ENCODE data around the gene ITPR1. TPM values are rescaled to one million over a fixed set of nuclear protein-coding genes. Genes with fewer than 3 reads are reported as not detected.
"Not testable (repeated sequence)": the region's sequence is repeated elsewhere in the genome, so short reads cannot be mapped to it uniquely, and the experiment has no call there.

The ITPR1 gene
- total RNA-seq, 1 experiment from 2014 or later, result 8.7 TPM

DNA sequence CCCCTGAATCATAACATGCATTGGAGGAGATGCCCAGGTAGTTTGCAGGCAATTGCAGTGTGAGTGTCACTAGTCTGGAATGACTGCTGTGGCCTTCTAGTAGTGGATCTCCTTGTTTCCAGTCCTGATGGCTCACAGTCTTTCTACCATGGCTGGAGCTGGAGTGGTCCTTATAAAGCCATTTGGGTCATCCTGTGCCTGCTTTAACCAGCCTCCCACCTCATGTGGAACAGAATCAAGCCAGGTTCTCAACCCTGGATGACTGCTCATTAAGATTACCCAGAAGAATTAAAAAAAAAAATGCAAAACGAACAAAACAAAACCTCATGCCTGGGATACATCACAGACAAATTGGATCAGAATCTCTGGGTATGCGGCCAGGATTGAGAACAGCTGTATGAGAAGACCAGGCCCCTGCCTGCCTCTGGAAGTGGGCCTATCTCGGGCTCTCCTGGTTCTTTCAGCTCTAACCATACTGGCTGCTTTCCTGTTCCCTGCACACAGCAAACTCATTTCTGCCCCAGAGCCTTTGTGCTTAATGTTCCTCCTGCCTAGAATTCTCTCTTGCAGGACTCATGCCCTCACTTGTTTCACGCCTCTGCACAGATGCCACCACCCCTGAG lies 96.4 kb downstream of the ITPR1 start:
- Histone ChIP-seq H3K27ac (ENCODE audit: low read length) (no peak overlapping the region), H3K27me3 (ENCODE audit: control insufficient read depth, insufficient read depth, low read length) (no peaks in the 10 kb centered on the region), H3K4me3 (ENCODE audit: low read depth in 2 of 2, low read length in 2 of 2) (no peak overlapping the region), H3K36me3 (ENCODE audit: control insufficient read depth, insufficient read depth, low read length) (no peaks in the 10 kb centered on the region), H3K9me3 (ENCODE audit: control insufficient read depth, insufficient read depth, low read depth, low read length) (no peaks in the 10 kb centered on the region), H3K4me1 (ENCODE audit: control insufficient read depth, insufficient read depth, low read length) (no peaks in the 10 kb centered on the region)
- BruUV-seq (replicated peaks), result no TSS peak
- ATAC-seq (no peak), DNase-seq (ENCODE audit: low read depth, low spot score) (no peak)
- in situ Hi-C loops (cut with HindIII; ENCODE audit: low pct_unique_long_range_greater_than_20kb, low sequenced_read_pairs) (no loop called here), intact Hi-C loops (cut with micrococcal nuclease; ENCODE audit: unreplicated experiment) (no loop called here)
- ChIA-PET POLR2A (no interaction called here), CTCF (no interaction called here)
- no peak for TF ChIP-seq TCF7L2 (IDR thresholded peaks at IDR 0.05; ENCODE audit: low read depth, low read length)
- no peak for TF ChIP-seq SIN3A (IDR thresholded peaks at IDR 0.05; ENCODE audit: borderline replicate concordance, insufficient read depth, low read depth, low read length)
- TF ChIP-seq, protein P1, sequence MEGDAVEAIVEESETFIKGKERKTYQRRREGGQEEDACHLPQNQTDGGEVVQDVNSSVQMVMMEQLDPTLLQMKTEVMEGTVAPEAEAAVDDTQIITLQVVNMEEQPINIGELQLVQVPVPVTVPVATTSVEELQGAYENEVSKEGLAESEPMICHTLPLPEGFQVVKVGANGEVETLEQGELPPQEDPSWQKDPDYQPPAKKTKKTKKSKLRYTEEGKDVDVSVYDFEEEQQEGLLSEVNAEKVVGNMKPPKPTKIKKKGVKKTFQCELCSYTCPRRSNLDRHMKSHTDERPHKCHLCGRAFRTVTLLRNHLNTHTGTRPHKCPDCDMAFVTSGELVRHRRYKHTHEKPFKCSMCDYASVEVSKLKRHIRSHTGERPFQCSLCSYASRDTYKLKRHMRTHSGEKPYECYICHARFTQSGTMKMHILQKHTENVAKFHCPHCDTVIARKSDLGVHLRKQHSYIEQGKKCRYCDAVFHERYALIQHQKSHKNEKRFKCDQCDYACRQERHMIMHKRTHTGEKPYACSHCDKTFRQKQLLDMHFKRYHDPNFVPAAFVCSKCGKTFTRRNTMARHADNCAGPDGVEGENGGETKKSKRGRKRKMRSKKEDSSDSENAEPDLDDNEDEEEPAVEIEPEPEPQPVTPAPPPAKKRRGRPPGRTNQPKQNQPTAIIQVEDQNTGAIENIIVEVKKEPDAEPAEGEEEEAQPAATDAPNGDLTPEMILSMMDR (IDR thresholded peaks at IDR 0.05), result no peak
- TF ChIP-seq POLR2AphosphoS5 (IDR thresholded peaks at IDR 0.05; ENCODE audit: low read depth, low read length), result no peak
- TF ChIP-seq, protein P2, sequence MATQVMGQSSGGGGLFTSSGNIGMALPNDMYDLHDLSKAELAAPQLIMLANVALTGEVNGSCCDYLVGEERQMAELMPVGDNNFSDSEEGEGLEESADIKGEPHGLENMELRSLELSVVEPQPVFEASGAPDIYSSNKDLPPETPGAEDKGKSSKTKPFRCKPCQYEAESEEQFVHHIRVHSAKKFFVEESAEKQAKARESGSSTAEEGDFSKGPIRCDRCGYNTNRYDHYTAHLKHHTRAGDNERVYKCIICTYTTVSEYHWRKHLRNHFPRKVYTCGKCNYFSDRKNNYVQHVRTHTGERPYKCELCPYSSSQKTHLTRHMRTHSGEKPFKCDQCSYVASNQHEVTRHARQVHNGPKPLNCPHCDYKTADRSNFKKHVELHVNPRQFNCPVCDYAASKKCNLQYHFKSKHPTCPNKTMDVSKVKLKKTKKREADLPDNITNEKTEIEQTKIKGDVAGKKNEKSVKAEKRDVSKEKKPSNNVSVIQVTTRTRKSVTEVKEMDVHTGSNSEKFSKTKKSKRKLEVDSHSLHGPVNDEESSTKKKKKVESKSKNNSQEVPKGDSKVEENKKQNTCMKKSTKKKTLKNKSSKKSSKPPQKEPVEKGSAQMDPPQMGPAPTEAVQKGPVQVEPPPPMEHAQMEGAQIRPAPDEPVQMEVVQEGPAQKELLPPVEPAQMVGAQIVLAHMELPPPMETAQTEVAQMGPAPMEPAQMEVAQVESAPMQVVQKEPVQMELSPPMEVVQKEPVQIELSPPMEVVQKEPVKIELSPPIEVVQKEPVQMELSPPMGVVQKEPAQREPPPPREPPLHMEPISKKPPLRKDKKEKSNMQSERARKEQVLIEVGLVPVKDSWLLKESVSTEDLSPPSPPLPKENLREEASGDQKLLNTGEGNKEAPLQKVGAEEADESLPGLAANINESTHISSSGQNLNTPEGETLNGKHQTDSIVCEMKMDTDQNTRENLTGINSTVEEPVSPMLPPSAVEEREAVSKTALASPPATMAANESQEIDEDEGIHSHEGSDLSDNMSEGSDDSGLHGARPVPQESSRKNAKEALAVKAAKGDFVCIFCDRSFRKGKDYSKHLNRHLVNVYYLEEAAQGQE (IDR thresholded peaks at IDR 0.05; ENCODE audit: insufficient read depth in 1 of 2, low read depth in 2 of 2, low read length in 1 of 2), result no peak

DNA sequence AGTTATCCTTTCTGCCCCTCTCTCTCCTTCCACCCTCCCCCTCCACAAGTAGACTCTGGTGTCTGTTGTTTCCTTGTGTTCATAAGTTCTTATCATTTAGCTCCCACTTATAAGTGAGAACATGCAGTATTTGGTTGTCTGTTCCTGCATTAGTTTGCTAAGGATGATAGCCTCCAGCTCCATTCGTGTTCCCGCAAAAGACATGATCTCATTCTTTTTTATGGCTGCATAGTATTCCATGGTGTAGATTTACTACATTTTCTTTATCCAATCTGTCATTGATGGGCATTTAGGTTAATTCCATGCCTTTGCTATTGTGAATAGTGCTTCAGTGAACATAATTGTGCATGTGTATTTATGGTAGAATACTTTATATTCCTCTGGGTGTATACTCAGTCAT lies 97.7 kb downstream of the ITPR1 start:
- intact Hi-C loops (cut with micrococcal nuclease; ENCODE audit: unreplicated experiment); H3K27ac ChIP-seq (ENCODE audit: low read length); H3K27me3 ChIP-seq (ENCODE audit: control insufficient read depth, insufficient read depth, low read length); H3K4me1 ChIP-seq (ENCODE audit: control insufficient read depth, insufficient read depth, low read length); CTCF ChIA-PET; H3K9me3 ChIP-seq (ENCODE audit: control insufficient read depth, insufficient read depth, low read depth, low read length); BruUV-seq (replicated peaks); H3K4me3 ChIP-seq (ENCODE audit: low read depth in 2 of 2, low read length in 2 of 2); ATAC-seq; in situ Hi-C loops (cut with HindIII; ENCODE audit: low pct_unique_long_range_greater_than_20kb, low sequenced_read_pairs); DNase-seq (ENCODE audit: low read depth, low spot score); H3K36me3 ChIP-seq (ENCODE audit: control insufficient read depth, insufficient read depth, low read length); POLR2A ChIA-PET: not testable (repeated sequence)

DNA sequence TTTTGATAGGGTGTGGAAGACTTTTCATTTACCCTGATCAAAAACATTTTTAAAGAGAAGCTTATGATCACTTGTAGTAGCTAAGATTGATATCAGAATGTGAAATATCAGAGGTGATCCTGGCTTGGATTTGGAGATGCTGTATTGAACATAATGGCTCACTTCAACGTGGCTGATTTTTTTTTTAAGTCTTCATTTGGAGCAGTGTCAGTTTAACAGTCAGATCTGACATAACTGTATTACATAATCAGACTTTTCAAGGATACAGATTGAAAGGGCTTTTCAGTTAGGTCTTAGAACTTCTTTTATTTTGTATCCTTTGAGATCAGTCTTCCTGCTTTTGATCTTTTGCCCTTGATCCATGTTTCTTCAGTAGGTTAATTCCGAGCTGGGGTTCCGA lies 98.5 kb downstream of the ITPR1 start:
- in situ Hi-C loops (cut with HindIII; ENCODE audit: low pct_unique_long_range_greater_than_20kb, low sequenced_read_pairs), result no loop called here

More for the DNA sequence above, 98.5 kb downstream of the ITPR1 start:
- POLR2A ChIA-PET, result interaction anchor here (0.6 kb wide), 1 partner anchor 18 kb away, joined by 4 read pairs; no protein-coding TSS in a partner anchor
- H3K4me3 ChIP-seq (ENCODE audit: low read depth in 2 of 2, low read length in 2 of 2), result no peak overlapping the region
- CTCF ChIA-PET, result no interaction called here
- H3K9me3 ChIP-seq (ENCODE audit: control insufficient read depth, insufficient read depth, low read depth, low read length), result no peaks in the 10 kb centered on the region
- H3K36me3 ChIP-seq (ENCODE audit: control insufficient read depth, insufficient read depth, low read length), result no peaks in the 10 kb centered on the region
- H3K27me3 ChIP-seq (ENCODE audit: control insufficient read depth, insufficient read depth, low read length), result no peaks in the 10 kb centered on the region
- H3K4me1 ChIP-seq (ENCODE audit: control insufficient read depth, insufficient read depth, low read length), result no peaks in the 10 kb centered on the region
- TF ChIP-seq SIN3A (IDR thresholded peaks at IDR 0.05; ENCODE audit: borderline replicate concordance, insufficient read depth, low read depth, low read length) (no peak), TCF7L2 (IDR thresholded peaks at IDR 0.05; ENCODE audit: low read depth, low read length) (no peak), POLR2AphosphoS5 (IDR thresholded peaks at IDR 0.05; ENCODE audit: low read depth, low read length) (no peak)
- TF ChIP-seq, protein P2 (IDR thresholded peaks at IDR 0.05; ENCODE audit: insufficient read depth in 1 of 2, low read depth in 2 of 2, low read length in 1 of 2), result no peak
- TF ChIP-seq, protein P1 (IDR thresholded peaks at IDR 0.05), result no peak
- no peak for DNase-seq (ENCODE audit: low read depth, low spot score)
- no peak overlapping the region for H3K27ac ChIP-seq (ENCODE audit: low read length)
- intact Hi-C loops (cut with micrococcal nuclease; ENCODE audit: unreplicated experiment), result no loop called here
- BruUV-seq (replicated peaks), result no TSS peak
- ATAC-seq, result no peak

Data from Panc1 (cell line).